GM19452 (cell line): ENCODE data around the gene ZYX.

Experiments used
- ATAC-seq: cut with Tn5 transposase; IDR thresholded peaks from one replicate; pipeline ENCODE4 v1.9.1; 2021; ENCODE audit not compliant: unreplicated experiment

ZYX gene

GRCh38 chr7:143362131-143363015 lies 18.8 kb upstream of the ZYX start, which contains the start of gene FAM131B:
Gene FAM131B (minus strand): TSS chr7:143362713. CDS start chr7:143362603, 110 bp downstream.
- ATAC-seq: peak; percentile 57

- ATAC-seq: no peak
Measured at GRCh38 chr7:143363016-143363937, 17.9 kb upstream of the ZYX start.

- ATAC-seq: no peak
Measured at GRCh38 chr7:143367972-143368371, 13.2 kb upstream of the ZYX start.

- no peak for ATAC-seq
Measured at GRCh38 chr7:143368387-143368786, 12.8 kb upstream of the ZYX start.

- ATAC-seq: no peak
Measured at GRCh38 chr7:143369678-143370651, 11.2 kb upstream of the ZYX start.

GRCh38 chr7:143372070-143372469 lies 9.1 kb upstream of the ZYX start:
- no peak for ATAC-seq

GRCh38 chr7:143373255-143373794 lies 7.8 kb upstream of the ZYX start:
- ATAC-seq: no peak

- ATAC-seq: no peak
Measured at GRCh38 chr7:143374561-143374960, 6.6 kb upstream of the ZYX start.

GRCh38 chr7:143375298-143376034 lies 5.7 kb upstream of the ZYX start:
- no peak for ATAC-seq

GRCh38 chr7:143376396-143376795 lies 4.7 kb upstream of the ZYX start:
- ATAC-seq: no peak

- peak; percentile 1 for ATAC-seq
Measured at GRCh38 chr7:143379611-143380259, 1.4 kb upstream of the ZYX start.

- peak; percentile 42 for ATAC-seq
Measured at GRCh38 chr7:143380260-143380645, 892 bp upstream of the ZYX start.

- peak; percentile 15 for ATAC-seq
Measured at GRCh38 chr7:143381427-143382125, 431 bp downstream of the ZYX start.

- no peak for ATAC-seq
Measured at GRCh38 chr7:143382126-143382790, 1.1 kb downstream of the ZYX start.

- no peak for ATAC-seq
Measured at GRCh38 chr7:143382791-143383641, 1.9 kb downstream of the ZYX start.

- no peak for ATAC-seq
Measured at GRCh38 chr7:143383642-143383957, 2.5 kb downstream of the ZYX start.

- no peak for ATAC-seq
Measured at GRCh38 chr7:143384148-143384547, 3.0 kb downstream of the ZYX start.
